ENCODE data around the gene IL17RB. TPM values are rescaled to one million over a fixed set of nuclear protein-coding genes. Genes with fewer than 3 reads are reported as not detected.

Gene IL17RB
- polyA plus RNA-seq, 1 donor, result 16.7 TPM

DNA sequence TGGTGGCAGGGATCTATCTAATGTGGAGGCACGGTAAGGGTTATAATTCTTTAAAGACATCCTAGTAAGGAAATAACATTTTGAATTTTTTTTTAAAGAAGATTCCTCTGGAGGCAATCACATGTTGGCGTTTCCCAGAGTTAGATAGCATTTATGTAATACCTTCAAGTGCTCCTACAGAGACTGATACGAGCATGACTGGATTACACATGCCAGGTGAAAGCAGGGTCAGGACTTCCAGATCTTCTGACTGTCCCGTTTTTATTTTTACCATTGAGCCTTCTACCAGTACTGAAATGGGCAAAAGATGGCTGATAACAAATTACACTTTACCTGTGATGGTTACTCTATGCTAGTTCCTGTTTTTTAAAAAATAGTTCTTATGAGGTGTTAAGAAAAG is 13.8 kb downstream of the IL17RB start:
- no peak for DNase-seq

DNA sequence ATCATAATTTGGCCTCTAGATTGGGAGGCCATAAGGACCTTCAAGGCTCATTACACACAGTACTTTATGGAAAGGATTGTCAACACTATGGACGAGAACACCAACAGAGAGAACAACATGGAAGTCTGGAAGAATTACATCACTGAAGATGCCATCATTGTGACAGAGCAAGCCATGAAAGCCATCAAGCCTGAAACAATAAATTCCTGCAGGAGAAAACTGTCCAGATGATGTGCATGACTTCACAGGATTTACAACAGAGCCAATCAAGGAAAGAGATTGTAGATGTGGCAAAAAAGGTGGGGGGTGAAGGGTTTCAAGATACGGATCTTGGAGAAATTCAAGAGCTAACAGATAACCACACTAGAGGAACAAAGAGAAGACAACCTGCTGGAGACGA is 15.9 kb downstream of the IL17RB start:
- no peak for DNase-seq

DNA sequence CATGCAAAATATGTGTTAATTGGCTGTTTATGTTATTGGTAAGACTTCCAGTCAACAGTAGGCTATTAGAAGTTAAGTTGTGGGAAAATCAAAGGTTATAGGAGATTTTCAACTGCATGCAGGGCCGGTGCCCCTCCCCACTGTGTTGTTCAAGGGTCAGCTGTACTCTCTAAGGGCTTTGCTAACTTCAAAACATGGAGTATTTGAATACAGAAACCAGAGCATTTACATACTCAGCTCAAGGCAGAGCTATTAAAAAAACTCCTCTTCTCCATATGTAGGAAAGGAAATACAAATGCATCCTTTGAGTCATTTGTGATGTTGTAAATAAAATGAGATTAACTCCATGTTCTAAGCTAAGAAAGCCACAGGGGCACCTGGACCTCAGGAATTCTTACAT is 16.8 kb downstream of the IL17RB start:
- DNase-seq, result no peak

DNA sequence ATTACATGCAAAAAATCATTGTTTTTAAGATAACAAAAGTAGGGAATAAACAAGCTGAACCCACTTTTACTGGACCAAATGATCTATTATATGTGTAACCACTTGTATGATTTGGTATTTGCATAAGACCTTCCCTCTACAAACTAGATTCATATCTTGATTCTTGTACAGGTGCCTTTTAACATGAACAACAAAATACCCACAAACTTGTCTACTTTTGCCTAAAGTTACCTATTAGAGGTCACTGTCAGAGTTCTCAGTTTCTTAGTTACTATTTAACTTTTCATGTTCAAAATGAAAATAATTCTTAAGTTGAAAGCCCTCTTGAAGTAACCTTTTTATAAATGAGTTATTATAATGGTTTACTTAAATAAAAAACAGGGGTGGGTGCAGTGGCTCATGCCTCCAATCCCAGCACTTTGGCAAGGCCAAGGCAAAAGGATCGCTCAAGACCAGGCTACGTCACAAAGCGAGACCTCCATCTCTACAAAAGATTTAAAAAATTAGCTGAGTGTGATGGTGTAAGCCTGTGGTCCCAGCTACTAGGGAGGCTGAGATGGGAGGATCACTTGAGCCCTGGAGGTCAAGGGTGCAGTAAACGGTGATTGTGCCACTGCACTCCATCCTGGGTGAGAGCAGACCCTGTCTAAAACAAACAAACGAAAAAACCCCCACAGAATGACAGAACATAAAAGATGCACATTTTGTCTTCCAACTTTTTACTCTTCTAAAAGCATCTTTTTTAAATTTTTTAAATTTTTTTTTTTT is 19.5 kb downstream of the IL17RB start:
- DNase-seq, result no peak

DNA sequence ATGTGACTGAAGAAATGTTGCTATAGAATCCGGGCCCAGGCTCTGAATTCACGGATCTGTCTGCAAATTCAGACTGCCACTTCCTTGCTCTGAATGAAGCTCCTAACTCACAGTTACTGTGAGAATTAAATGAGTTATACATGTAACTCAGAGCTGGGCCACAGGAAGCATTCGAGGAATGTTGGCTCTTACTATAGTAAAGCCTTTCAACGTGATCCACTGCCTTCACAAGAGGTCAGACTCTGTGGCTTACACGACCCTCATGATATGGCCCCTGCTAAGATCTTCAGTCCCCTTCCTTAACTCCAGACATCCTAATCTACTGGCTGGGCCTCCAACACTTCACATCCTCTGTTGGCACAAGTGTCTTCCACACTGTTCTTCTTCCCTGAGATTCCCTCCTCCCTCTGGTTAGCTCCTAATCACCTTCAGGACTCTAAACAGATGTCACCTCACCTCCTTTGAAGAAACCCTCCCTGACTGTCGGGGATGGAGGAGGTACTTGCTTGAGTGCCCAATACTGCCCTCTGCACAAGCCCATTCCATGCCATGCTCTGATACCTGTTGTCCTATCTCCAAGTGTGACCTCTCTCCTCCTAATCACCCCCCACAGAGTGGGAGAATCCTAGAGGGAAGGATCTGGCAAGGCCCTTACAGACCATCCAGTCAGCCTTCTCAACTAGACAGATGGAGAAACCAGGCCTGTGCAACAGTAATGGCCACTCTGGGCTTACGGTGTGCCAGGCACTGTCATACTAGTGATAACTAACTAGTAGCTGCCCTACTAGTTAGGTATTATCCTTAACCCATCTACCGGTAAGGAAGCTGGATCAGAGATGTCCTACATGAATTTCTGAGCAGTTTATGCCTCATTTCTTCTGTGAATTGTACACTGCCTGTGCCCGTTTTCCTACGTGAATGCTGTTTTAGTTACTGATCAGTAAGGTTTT is 34.3 kb downstream of the IL17RB start:
- no peak for DNase-seq

DNA sequence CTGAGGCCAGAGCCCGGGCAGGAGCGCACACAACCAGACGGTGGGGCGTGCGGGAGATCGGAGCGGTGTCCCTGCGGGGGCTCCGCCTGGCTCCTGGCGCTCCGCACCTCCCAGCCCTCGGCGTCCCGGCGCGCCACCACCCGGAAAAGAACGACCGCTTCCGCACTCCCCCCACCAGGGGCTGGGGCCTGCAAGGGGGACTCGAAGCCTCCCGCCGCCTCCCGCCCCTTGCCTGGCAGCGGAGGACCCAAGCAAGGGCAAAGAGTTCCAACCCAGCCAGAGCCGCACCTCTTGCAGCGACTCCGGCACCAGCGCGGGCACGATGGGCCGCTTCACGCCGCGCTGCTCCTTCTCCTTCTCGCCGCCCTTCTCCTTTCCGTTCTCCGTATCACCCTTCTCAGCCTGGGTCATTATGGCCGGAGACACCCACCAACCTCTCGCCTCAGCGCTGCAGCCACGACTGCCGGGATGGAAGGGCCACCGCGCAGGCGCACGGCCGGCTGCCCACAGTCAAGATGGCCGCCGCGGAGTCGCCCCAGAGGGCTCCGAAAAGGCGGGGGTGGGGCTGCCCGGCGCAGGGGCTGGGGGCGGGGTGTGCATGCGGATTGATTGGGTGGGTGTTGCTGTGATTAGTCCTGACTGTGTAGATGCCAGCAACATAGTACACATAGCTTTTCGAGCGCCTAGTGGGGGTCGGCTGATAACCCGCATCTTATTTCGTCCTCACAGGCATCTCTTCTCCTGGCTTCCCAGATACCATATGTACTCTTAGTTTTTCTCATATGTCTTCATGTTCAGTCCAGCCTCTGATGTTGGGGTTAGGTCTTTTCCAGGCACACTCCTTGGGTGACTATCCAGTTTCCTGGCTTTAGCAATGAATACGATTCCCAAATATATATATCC is 35.6 kb downstream of the IL17RB start, which contains the start of gene ACTR8:
Gene ACTR8, minus strand, starts transcription at position 462 of the 903 bp plus-strand sequence. Its CDS starts 51 bp downstream, at position 411.
- peak; percentile 88 for DNase-seq

DNA sequence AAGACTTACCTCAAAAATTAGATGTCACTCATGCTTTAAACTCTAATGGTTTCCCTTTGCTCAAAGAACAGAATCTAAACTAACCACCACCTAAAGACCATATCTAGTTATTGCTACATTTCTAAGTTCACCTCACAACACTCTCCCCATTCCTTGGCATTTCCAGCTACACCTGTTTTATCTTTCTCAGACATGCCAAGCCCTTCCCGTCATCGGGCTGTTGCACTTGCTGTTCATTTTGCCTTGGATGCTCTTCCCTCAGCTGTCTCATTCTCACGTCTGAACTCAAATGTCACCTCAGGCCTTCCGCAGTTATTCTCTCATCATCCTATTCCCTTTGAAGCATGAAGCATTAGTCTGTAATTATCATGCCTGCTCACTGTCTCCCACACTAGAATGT is 36.6 kb downstream of the IL17RB start:
- DNase-seq, result no peak

DNA sequence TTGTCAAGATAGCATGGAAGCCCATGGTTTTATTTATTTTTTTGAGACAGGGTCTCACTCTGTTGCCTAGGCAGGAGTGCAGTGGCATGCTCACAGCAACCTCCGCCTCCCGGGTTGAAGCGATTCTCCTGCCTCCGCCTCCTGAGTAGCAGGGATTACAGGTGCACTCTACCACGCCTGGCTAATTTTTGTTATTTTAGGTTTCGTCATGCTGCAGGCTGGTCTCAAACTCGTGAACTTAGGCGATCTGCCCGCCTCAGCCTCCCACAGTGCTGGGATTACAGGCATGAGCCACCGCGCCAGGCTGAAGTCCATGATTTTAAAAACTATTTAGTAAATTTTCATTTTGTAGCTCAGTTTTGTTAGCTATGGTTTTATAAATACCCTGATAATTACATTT is 38.3 kb downstream of the IL17RB start:
- DNase-seq, result no peak

DNA sequence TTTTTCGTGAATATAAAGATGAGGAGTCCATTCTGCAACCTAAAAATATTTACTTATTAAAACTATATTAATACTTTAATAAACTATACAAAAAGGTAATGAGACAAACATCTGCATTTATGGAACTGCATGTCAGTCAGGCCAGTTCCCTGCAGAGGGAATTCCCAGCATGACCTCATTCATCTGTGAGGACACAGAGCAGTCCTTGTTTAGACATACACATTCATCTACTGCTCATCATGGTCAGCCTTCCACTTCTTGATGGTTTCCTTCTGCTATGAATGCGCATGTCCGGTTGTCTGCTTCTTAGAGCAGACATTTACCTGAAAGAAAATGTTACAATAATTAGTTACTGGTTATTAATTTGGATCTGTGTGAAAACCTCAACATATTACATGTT is 38.9 kb downstream of the IL17RB start:
- DNase-seq, result no peak

DNA sequence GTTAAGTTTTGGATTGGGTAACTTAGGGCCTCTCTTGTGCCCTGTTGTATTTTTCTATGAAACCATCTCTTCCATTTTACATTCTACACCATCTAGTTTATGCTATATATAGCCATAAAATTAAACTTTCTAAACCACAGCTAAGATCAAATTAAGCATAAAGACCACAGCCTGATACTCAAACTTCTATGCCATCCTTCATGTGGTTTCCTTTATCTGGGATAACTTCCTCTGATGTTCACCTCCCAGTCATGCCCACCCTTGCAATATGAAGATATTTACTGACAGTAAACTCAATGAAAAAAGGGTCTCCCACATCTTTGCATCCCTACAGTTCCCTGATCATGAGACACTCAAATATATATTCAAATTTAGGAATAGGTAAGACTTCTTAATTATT is 41.1 kb downstream of the IL17RB start:
- no peak for DNase-seq

DNA sequence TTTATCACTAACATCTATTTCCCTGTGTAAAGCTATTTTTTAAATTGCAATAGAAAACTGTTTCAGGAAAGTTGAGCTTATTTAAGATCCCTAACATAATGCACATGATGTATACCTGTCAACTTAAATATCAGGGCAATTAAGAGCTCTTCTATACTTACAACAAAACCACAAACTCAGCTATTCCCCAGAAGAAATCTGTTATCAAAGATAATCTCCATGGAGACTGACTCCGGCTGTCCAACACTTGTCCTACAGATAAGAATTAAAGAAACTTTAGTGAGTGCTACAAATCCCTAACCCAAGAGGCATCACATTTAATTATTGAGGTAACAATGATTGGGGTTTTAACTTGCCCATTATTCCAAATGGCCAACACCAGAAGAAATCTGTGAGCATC is 41.9 kb downstream of the IL17RB start:
- DNase-seq, result no peak

DNA sequence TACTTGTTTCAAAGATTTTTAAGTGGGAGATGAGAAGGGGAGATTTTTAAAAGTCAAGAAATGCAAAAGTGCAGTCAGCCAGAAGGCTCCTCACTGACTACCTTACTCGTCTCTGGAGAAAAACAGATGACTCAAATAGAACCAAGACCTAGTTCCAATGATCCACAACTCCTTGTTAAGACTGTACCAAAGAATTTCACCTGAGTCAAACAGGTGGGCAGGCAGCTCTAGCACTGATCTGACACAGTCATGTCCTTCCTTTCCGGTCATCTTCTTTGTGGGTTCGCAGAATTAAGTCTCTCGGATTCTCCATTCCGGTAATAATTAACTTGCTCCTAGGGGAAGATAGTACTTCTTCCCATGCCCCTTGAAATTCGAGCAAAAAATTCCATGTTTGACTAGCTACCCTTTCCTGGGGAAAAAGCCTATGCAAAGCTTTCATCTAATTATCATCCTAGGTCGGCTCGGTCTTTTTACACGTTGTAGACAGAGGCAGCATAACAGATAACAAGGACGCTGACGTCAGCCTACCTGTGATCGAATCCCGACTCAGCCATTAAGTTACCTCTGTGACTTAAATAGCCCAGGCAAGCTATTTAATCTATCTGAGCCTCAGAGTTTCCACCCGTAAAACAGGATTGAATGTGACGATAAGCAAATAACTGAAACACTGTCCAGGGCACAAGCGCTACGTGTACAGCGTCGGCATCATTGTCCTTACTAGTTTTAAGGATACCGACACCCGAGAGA is 44.5 kb downstream of the IL17RB start:
- DNase-seq, result peak; percentile 36

DNA sequence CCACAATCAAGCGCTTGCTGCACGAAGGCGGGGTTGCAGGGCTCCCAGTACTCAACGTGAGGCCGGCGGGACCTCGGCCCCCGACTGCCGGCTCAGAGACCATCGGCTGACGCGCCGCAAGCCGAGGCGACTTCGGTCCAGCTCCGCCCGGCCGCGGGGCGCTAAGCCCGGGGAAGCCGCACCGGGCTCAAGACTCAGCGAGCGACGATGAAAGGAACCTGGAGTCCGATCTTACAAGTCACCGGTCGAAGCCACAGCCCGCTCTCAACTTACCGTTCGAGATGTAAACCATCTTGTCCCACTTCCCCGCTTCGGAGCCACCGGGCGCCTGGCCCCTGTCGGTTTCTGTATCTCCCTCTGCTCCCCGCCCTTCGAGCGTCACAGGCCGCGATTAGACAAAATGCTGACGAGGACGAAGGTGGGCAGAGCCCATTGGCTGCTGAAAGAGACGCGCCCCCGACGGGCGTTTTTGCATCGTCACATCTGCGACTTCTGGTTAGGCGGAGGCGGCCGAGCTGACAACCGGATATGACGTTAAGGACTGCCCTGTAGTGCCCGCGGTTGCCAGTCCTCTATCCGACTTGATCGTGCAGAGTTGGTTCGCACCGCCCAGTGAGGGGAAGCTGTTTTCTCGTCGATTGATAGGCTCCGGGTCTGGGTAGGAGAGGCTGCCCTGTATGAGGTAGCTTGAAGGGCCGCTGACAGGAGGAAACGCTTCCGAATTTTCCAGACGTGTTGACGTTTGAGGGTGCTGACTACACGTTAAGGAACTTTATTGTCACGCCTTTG is 45.3 kb downstream of the IL17RB start, which contains the start of gene SELENOK:
Gene SELENOK, minus strand, starts transcription at position 363 of the 789 bp plus-strand sequence.
- peak; percentile 99 for DNase-seq

DNA sequence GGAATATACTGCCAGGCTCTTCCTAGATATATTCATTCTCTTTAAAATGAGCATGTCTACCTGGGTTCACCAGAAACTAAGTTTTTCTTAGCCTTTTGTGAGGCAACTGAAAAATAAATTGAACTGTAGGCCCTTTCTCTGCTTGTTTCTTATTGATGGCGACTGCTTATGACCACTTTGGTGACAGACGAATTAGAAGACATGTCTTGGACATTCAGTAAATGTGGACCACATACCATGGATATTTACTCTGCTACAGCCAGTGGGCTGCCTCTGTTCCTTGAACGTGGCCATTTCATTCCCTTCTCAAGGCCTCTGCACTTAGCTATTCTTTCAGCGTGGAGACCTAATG is 45.9 kb downstream of the IL17RB start:
- DNase-seq, result no peak

DNA sequence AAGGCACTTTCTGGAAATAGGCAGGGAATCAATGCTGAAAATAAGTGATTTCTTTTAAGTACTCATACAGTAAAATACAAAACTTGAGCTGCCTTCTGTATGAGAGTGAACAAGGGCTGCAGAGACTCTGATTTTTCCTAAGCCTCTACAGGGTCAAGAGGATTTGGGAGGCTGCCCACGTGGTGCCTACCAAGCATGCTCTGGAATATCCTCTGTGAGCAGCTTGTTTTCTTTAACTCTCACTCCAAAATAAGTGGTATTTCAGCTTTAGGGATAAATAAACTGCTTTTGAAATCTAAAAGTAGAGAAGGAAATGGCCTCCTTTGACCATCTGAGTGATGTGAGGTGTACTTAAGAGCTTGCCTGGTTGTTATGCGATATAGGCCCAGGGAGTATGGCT is 53.4 kb downstream of the IL17RB start:
- no peak for DNase-seq

DNA sequence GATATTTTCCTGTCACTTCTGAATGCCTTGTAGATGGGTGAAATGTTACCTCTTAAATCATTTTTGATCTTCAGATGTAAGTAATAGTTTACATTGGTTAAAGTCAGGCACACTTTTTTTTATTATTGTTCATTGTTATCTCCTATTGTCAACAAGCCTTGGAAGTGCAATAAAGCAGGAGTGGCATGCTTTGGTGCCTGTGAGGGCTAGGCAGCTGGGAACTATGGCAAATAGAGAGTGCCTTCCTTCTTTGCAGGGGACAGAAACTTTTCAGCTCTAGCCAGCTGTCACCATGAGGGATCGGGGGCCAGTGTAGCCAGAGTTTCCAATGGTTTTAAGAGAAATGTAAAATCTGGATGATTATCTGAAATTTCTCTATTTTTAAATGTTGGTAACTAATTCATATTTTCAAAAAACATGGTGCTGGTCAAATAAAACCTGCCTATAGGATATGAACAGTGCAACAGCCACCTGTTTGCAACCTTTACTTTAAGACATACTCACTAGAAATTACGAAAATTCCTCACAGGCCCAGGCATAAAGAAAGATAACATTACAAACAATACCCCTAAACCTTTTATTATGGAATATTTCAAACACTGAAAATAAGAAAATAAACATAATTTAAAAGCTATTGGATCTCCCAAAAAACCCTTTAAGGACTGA is 54.4 kb downstream of the IL17RB start:
- no peak for DNase-seq

DNA sequence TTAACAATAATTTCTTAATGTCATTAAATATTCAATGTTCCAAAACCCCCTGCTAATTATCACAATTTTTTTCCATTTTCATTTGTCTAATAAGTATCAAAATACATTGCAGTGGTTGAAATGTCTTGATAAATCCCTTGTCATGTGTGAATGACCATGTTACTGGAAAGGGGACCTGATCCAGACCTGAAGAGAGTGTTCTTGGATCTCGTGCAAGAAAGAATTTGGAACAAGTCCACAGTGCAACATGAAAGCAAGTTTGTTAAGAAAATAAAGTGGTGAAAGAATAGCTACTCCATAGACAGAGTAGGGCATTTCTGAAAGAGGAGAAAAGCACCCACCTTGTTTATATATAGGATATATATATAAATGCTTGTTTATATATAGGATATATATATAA is 55.7 kb downstream of the IL17RB start:
- no peak for DNase-seq

DNA sequence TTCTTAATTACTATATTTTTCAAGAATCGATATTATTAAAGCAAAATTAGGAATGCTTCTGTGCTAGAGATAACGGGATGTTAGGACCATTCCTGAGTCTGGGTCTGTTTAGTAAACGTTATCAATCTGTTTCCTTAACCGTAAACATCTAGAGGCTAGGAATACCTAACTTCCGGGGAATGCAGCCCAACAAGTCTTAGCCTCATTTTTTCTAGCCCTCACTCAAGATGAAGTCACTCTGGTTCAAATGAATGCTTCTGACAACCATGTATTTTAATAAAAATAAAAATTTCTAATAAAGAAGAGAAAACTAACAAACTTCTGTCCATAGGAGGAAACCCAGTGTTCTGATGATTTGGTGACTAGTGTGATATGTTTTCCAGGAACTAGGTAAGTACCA is 56.3 kb downstream of the IL17RB start:
- no peak for DNase-seq

DNA sequence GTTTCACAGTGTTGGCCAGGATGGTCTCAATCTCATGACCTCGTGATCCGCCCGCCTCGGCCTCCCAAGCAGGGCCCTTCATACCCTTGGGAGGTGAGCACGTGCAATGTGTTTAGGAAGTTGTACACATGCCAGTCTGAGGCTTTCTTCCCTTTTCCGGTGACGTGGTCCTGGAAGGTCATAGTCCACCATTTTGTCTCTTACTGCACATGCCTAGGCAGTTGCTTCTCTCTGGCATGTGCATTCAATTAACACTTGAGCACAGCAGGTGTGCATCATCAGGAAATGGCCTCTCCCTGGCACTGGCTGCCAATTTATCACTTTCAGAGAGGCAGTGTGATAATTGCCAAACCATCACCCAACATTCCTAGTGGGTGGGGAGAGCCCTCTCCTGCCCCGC is 67.0 kb downstream of the IL17RB start:
- no peak for DNase-seq
